Endothelial cell (in vitro differentiated cells): ENCODE measurements around the gene UMPS. TPM values are rescaled to one million over a fixed set of nuclear protein-coding genes. Genes with fewer than 3 reads are reported as not detected.

Experiments used
- DNase-seq: peaks from one replicate; pipeline ENCODE4 v3.0.0; 2021; ENCODE audit warnings: low spot score
- H3K27ac Mint-ChIP-seq: one replicate; pipeline ENCODE4 v1.8.0; 2021; ENCODE audit warnings: mixed read lengths, inconsistent platforms; ENCODE audit not compliant: unreplicated experiment
- H3K27me3 Mint-ChIP-seq: one replicate; pipeline ENCODE4 v1.8.0; 2021; ENCODE audit warnings: mild to moderate bottlenecking, moderate library complexity, mixed read lengths, inconsistent platforms; ENCODE audit not compliant: unreplicated experiment
- H3K36me3 Mint-ChIP-seq: one replicate; pipeline ENCODE4 v1.8.0; 2021; ENCODE audit warnings: mild to moderate bottlenecking, low read depth, mixed read lengths, inconsistent platforms; ENCODE audit not compliant: unreplicated experiment
- H3K4me1 Mint-ChIP-seq: one replicate; pipeline ENCODE4 v1.8.0; 2021; ENCODE audit warnings: mild to moderate bottlenecking, mixed read lengths, inconsistent platforms; ENCODE audit not compliant: unreplicated experiment
- H3K4me3 Mint-ChIP-seq: one replicate; pipeline ENCODE4 v1.8.0; 2021; ENCODE audit warnings: mild to moderate bottlenecking, mixed read lengths, inconsistent platforms; ENCODE audit not compliant: unreplicated experiment
- H3K9me3 Mint-ChIP-seq: one replicate; pipeline ENCODE4 v1.8.0; 2021; ENCODE audit warnings: mixed read lengths, inconsistent platforms; ENCODE audit not compliant: unreplicated experiment
- total RNA-seq: library from RNA; stranded (reverse); fragmentation: NEBNext Ultra II Directional; extraction: Animal tissue kit (Norgen Biotek cat#: 25700); gene quantifications from one replicate; pipeline ENCODE4 v1.2.1, GENCODE V29; 2021; ENCODE audit not compliant: unreplicated experiment
- TF ChIP-seq, protein P1 (sequence below): fragments of 200-600 bp; sonication (generic); IDR thresholded peaks from one replicate; pipeline ENCODE4 v1.5.0; 2021; ENCODE audit warnings: antibody characterized with exemption; ENCODE audit not compliant: unreplicated experiment

UMPS gene
- total RNA-seq, 1 donor from 2014 or later = 27.1 TPM

DNA sequence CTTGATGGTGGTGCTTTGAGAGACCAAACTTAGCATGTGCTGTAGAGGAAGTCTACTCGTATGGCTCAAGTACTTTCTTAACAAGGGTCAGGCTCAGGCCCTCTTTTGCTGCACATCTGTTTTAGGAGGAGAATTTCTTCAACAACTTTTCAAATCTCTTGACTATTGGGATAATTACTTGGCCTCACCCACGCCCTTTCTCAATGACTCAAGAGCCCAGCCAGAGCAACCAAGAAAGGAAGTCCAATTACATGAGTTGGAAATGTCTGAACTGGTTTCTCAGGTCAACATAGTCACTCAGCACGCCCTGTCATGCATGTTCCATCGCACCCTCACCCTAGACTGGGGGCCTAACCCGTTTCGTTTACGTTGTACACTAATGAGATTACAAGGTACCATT is 44.8 kb upstream of the UMPS start:
- Mint-ChIP-seq H3K4me1 (peaks cover 10% of the 10 kb centered on the region), H3K27me3 (peaks cover 4% of the 10 kb centered on the region), H3K4me3 (no peak overlapping the region), H3K9me3 (no peaks in the 10 kb centered on the region), H3K36me3 (peaks cover 27% of the 10 kb centered on the region), H3K27ac (peak overlapping the region; percentile 80)
- TF ChIP-seq, protein P1, sequence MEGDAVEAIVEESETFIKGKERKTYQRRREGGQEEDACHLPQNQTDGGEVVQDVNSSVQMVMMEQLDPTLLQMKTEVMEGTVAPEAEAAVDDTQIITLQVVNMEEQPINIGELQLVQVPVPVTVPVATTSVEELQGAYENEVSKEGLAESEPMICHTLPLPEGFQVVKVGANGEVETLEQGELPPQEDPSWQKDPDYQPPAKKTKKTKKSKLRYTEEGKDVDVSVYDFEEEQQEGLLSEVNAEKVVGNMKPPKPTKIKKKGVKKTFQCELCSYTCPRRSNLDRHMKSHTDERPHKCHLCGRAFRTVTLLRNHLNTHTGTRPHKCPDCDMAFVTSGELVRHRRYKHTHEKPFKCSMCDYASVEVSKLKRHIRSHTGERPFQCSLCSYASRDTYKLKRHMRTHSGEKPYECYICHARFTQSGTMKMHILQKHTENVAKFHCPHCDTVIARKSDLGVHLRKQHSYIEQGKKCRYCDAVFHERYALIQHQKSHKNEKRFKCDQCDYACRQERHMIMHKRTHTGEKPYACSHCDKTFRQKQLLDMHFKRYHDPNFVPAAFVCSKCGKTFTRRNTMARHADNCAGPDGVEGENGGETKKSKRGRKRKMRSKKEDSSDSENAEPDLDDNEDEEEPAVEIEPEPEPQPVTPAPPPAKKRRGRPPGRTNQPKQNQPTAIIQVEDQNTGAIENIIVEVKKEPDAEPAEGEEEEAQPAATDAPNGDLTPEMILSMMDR = no peak
- DNase-seq = no peak

DNA sequence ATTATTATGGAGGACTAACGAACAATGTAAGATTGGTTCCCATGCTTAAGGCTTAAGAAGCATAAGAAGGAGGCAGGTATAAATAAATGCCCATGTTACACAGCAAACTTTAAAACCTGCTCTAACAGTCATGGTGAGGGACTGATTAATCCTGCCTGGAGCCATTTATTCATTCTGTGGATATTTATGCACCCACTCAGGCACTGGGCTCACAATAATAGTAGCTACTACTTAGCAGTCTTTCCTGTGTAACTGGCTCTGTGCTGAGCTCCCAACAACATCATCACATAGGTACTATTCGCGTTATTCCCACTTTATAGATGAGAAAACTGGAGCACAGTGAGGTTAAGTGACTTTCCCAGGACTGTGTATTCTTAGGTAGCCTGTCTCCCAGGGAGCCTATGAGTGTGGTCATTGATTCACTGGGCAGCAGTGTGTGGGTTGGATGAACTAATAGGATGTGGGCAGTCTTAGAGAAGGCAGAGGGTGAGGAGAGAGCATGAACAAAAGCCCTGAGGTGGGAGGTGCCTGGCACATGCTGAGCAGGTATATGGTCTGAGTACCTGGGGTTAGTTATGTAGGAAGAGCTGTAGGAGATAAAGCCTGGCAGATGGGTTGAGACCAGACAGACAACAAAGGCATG is 44.1 kb upstream of the UMPS start:
- peak overlapping the region; percentile 80 for H3K27ac Mint-ChIP-seq
- H3K4me3 Mint-ChIP-seq = no peak overlapping the region
- H3K27me3 Mint-ChIP-seq = peaks cover 4% of the 10 kb centered on the region
- TF ChIP-seq, protein P1 = no peak
- no peaks in the 10 kb centered on the region for H3K9me3 Mint-ChIP-seq
- DNase-seq = no peak
- peaks cover 10% of the 10 kb centered on the region for H3K4me1 Mint-ChIP-seq
- peaks cover 20% of the 10 kb centered on the region for H3K36me3 Mint-ChIP-seq

DNA sequence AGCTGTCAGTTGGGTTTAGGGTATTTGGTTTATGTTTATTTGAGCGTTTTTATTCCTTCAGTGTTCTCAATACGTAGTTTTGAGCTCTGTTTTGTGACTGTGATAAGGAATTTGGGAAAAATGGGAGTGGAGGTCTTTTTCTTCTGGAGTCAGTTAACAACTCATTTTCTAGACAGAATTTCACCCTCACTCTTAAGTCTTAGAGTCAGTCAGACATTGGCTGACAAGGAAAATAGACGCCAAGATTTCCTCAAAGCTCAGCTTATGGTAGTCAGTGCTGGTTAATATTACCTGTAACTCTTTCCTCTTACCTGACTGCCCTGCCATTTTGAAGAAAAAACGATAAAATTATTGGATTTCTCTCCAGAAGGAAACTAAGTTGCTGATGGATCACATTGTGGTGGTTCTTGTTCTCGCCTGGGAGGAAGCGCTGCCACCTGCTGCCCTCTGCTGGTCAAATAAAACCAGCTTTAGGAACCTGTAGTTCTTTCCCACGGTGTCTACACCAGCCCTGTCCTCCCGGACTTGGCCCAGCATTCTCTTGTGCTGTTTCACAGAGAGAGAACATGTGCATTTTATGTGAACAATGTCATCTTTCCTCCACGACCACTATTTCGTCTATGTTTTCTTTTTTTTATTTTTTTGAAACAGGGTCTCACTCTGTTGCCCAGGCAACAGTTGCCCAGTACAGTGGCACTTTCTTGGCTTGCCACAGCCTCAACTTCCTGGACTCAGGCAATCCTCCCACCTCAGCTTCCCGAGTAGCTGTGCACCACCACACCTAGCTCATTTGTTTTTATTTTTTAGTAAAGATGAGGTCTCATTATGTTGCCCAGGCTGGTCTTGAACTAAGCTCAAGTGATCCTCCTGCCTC is 41.4 kb upstream of the UMPS start:
- Mint-ChIP-seq H3K36me3 (peaks cover 4% of the 10 kb centered on the region), H3K4me1 (peaks cover 10% of the 10 kb centered on the region), H3K4me3 (no peak overlapping the region), H3K9me3 (no peaks in the 10 kb centered on the region), H3K27ac (peak overlapping the region; percentile 77), H3K27me3 (peaks cover 4% of the 10 kb centered on the region)
- DNase-seq = peak; percentile 80
- TF ChIP-seq, protein P1 = peak; percentile 77

DNA sequence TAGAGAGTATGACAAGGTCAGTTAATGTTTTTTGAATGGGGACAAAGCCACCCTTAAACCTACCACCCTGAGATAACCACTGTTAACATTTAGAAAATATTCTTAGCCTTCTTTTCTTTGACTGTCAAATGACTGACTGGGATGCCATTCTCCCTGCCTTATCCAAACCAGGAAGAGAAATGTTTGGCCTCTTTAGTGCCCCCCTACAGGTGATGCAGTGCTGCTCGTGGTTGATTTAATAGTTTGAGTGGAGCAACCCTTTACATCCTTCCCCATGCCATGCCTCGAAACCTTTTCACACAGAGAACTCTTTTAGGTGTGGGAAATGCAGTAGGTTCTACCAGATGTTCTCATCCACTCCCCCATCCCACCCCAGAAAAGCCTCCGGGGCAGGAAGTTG is 38.7 kb upstream of the UMPS start:
- H3K36me3 Mint-ChIP-seq = peaks cover under 1% of the 10 kb centered on the region
- H3K27ac Mint-ChIP-seq = no peak overlapping the region
- H3K4me1 Mint-ChIP-seq = peaks cover 3% of the 10 kb centered on the region
- DNase-seq = no peak
- H3K4me3 Mint-ChIP-seq = no peak overlapping the region
- H3K9me3 Mint-ChIP-seq = no peaks in the 10 kb centered on the region
- no peaks in the 10 kb centered on the region for H3K27me3 Mint-ChIP-seq
- TF ChIP-seq, protein P1 = no peak

DNA sequence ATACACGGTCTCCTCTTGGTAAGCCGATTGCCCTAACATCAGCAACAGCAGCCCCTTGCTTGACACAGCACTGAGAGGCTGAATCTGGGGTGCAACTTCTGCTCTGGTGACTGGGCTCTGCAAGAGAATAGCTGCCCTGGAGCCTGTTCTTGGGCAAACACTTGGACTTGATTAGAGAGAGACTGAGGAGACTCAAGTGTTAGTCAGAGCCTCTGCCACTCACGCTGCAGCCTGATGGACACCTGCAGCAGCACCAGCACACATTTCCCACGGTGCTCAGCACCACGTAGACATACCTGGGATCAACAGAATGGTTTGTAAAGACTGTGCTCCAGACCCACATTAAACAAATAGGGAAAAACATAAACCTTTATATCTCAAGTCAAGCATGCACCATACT is 35.8 kb upstream of the UMPS start:
- no peak overlapping the region for H3K27ac Mint-ChIP-seq

More for the DNA sequence above, 35.8 kb upstream of the UMPS start:
- Mint-ChIP-seq H3K9me3 (no peaks in the 10 kb centered on the region), H3K27me3 (no peaks in the 10 kb centered on the region), H3K36me3 (peaks cover 11% of the 10 kb centered on the region), H3K4me3 (no peak overlapping the region), H3K4me1 (peaks cover 8% of the 10 kb centered on the region)
- no peak for DNase-seq
- TF ChIP-seq, protein P1 = no peak
